ENCODE measurements around the gene NLRP1.

The NLRP1 gene

DNA sequence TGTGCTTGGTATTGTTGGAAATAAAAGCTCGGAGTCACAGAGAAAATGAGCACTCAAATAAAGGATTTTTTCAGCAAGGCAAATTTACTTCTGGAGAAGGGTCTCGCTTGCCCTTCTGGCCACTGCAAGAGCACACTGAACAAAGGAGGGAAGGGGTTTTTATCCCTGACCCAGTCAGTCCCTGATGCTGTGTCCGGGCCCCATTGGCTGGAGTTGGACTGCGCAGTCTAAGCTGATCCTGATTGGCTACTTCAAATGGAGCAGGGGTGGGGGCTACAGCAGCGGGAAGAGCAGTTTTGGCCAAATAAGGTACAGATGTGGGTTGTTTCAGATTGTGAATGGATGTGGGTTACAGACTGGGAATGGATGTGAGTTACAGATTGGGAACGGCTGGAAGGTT lies 4.3 kb upstream of the NLRP1 start:
- H3K4me1 ChIP-seq (ENCODE audit: insufficient read depth, low read length, poor library complexity, severe bottlenecking): peaks cover 15% of the 10 kb centered on the region
- no peaks in the 10 kb centered on the region for H3K9me3 ChIP-seq (ENCODE audit: insufficient read depth, low read depth, low read length)
- no peak for TF ChIP-seq EZH2phosphoT487 (IDR thresholded peaks at IDR 0.05; ENCODE audit: borderline replicate concordance)
- TF ChIP-seq, protein P1, sequence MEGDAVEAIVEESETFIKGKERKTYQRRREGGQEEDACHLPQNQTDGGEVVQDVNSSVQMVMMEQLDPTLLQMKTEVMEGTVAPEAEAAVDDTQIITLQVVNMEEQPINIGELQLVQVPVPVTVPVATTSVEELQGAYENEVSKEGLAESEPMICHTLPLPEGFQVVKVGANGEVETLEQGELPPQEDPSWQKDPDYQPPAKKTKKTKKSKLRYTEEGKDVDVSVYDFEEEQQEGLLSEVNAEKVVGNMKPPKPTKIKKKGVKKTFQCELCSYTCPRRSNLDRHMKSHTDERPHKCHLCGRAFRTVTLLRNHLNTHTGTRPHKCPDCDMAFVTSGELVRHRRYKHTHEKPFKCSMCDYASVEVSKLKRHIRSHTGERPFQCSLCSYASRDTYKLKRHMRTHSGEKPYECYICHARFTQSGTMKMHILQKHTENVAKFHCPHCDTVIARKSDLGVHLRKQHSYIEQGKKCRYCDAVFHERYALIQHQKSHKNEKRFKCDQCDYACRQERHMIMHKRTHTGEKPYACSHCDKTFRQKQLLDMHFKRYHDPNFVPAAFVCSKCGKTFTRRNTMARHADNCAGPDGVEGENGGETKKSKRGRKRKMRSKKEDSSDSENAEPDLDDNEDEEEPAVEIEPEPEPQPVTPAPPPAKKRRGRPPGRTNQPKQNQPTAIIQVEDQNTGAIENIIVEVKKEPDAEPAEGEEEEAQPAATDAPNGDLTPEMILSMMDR (conservative IDR thresholded peaks at IDR 0.05; ENCODE audit: low read length): no peak
- H3K27me3 ChIP-seq (ENCODE audit: insufficient read depth, low read length, poor library complexity, severe bottlenecking): no peaks in the 10 kb centered on the region
- no peaks in the 10 kb centered on the region for H3F3A ChIP-seq (ENCODE audit: low read depth)
- H3K9ac ChIP-seq (ENCODE audit: low read depth, low read length, poor library complexity, severe bottlenecking): no peak overlapping the region
- no peaks in the 10 kb centered on the region for H3K9me2 ChIP-seq (replicated peaks; ENCODE audit: low read depth, low read length)
- no peaks in the 10 kb centered on the region for H4K20me1 ChIP-seq (ENCODE audit: insufficient read depth, low read length, poor library complexity, severe bottlenecking)
- no peak overlapping the region for H2AFZ ChIP-seq (ENCODE audit: low read length)
- no peak overlapping the region for H3K4me2 ChIP-seq (ENCODE audit: low read depth, low read length, poor library complexity, severe bottlenecking)
- no peaks in the 10 kb centered on the region for H3K79me2 ChIP-seq (ENCODE audit: insufficient read depth, low read length)
- no peaks in the 10 kb centered on the region for H3K36me3 ChIP-seq (ENCODE audit: insufficient read depth, low read length)
- H3K4me3 ChIP-seq (ENCODE audit: low read length, poor library complexity, severe bottlenecking): no peak overlapping the region

DNA sequence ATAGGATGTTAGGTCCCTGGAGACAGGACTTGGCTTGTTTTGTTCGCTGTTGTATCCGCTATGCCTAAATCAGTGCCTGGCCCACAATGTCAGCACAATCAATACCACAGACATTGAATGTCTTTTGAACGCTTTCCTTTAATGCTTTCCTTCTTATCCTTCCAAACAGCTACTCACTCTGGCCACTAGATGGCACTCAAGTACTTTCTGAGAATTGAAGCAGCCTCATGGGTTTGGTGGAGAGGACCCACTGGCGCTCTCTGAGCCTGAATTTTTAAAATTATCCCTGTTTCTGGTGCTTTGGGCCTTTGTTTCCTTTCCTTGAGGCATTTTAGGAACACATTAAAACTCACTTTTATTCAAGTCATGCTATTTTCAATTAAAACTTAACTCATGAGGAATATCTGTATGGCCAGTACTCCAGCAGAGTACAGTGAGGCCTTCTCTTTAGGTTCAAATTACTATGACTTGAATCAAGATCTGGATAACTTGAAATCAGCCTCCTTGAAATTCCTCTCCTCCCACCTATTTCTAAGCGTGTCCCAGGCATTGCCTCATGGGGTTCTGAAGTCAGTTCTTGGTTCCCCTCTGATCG lies 3.2 kb upstream of the NLRP1 start:
- no peak overlapping the region for H3K4me3 ChIP-seq (ENCODE audit: low read length, poor library complexity, severe bottlenecking)
- no peak overlapping the region for H2AFZ ChIP-seq (ENCODE audit: low read length)
- H3K9me2 ChIP-seq (replicated peaks; ENCODE audit: low read depth, low read length): no peaks in the 10 kb centered on the region

DNA sequence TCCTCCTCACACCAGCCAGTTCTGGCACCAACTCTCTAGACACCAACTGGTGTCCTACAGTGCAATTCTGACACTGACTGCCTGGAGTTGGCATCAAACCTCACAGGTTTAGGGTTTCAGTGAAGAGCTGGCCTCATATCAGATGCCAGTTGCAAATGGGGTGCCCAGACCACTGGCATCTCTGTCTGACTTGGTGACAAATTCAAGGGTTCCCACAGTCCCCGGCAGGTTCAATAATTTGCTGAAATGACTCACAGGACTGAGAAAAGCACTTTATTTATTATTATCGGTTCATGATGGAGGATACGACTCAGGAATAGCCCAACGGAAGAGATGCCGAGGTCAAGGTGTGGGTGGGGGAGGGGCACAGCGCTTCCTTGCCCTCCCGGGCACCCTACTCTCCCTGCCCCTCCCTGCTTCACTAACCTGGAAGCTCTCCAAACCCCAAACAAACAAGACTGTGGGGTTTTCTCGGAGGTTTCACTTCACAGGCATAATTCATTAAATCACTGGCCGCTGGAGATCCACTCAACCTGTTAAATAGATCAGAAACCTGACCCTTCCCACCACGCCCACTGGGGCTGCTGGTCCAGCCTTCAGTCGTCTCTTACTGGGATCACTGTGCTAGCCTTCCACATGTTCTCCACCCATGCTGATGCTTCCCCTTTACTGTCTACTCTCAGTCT lies 1.7 kb upstream of the NLRP1 start:
- Histone ChIP-seq H3K79me2 (ENCODE audit: insufficient read depth, low read length) (no peaks in the 10 kb centered on the region), H3K36me3 (ENCODE audit: insufficient read depth, low read length) (no peaks in the 10 kb centered on the region), H3K9me3 (ENCODE audit: insufficient read depth, low read depth, low read length) (no peaks in the 10 kb centered on the region), H3K27me3 (ENCODE audit: insufficient read depth, low read length, poor library complexity, severe bottlenecking) (no peaks in the 10 kb centered on the region), H4K20me1 (ENCODE audit: insufficient read depth, low read length, poor library complexity, severe bottlenecking) (no peaks in the 10 kb centered on the region), H3F3A (ENCODE audit: low read depth) (0 out of 2 replicates have a peak, but pooled peaks cover under 1% of the 10 kb centered on the region), H3K4me3 (ENCODE audit: low read length, poor library complexity, severe bottlenecking) (no peak overlapping the region), H3K9ac (ENCODE audit: low read depth, low read length, poor library complexity, severe bottlenecking) (no peak overlapping the region), H3K4me1 (ENCODE audit: insufficient read depth, low read length, poor library complexity, severe bottlenecking) (peaks cover 34% of the 10 kb centered on the region), H3K9me2 (replicated peaks; ENCODE audit: low read depth, low read length) (no peaks in the 10 kb centered on the region), H3K4me2 (ENCODE audit: low read depth, low read length, poor library complexity, severe bottlenecking) (no peak overlapping the region), H2AFZ (ENCODE audit: low read length) (no peak overlapping the region)
- no peak for TF ChIP-seq EZH2phosphoT487 (IDR thresholded peaks at IDR 0.05; ENCODE audit: borderline replicate concordance)
- TF ChIP-seq, protein P1 (conservative IDR thresholded peaks at IDR 0.05; ENCODE audit: low read length): no peak

More for the DNA sequence above, 3.2 kb upstream of the NLRP1 start:
- H3F3A ChIP-seq (ENCODE audit: low read depth): no peaks in the 10 kb centered on the region
- peaks cover 26% of the 10 kb centered on the region for H3K4me1 ChIP-seq (ENCODE audit: insufficient read depth, low read length, poor library complexity, severe bottlenecking)
- no peaks in the 10 kb centered on the region for H3K27me3 ChIP-seq (ENCODE audit: insufficient read depth, low read length, poor library complexity, severe bottlenecking)
- no peaks in the 10 kb centered on the region for H3K36me3 ChIP-seq (ENCODE audit: insufficient read depth, low read length)
- H3K9ac ChIP-seq (ENCODE audit: low read depth, low read length, poor library complexity, severe bottlenecking): no peak overlapping the region
- H4K20me1 ChIP-seq (ENCODE audit: insufficient read depth, low read length, poor library complexity, severe bottlenecking): no peaks in the 10 kb centered on the region
- no peaks in the 10 kb centered on the region for H3K79me2 ChIP-seq (ENCODE audit: insufficient read depth, low read length)
- no peaks in the 10 kb centered on the region for H3K9me3 ChIP-seq (ENCODE audit: insufficient read depth, low read depth, low read length)
- TF ChIP-seq, protein P1 (conservative IDR thresholded peaks at IDR 0.05; ENCODE audit: low read length): peak; percentile 92
- no peak for TF ChIP-seq EZH2phosphoT487 (IDR thresholded peaks at IDR 0.05; ENCODE audit: borderline replicate concordance)
- H3K4me2 ChIP-seq (ENCODE audit: low read depth, low read length, poor library complexity, severe bottlenecking): no peak overlapping the region

All from Loucy (cell line).